Fibroblast of pulmonary artery (primary cell): ENCODE data around the gene ASCL3.

Experiments used
- DNase-seq: peaks from one replicate; pipeline ENCODE4 v3.0.0-alpha.2; 2010; ENCODE audit warnings: low read depth
- H3K4me3 ChIP-seq: replicated peaks from 2 replicates; pipeline ENCODE4 v1.5.1; 2011; ENCODE audit warnings: low read depth, mild to moderate bottlenecking, control low read depth, low read length, moderate library complexity
- CTCF ChIP-seq: IDR thresholded peaks from 2 replicates; pipeline ENCODE4 v1.5.1; 2011; ENCODE audit warnings: mild to moderate bottlenecking, control low read depth, low read length, inconsistent platforms; ENCODE audit errors: missing control alignments

ASCL3 gene

GRCh38 chr11:8925711-8926110 lies 17.1 kb downstream of the ASCL3 start:
- DNase-seq = no peak
- H3K4me3 ChIP-seq = no peak overlapping the region

GRCh38 chr11:8922691-8923090 lies 20.1 kb downstream of the ASCL3 start:
- no peak overlapping the region for H3K4me3 ChIP-seq
- TF ChIP-seq CTCF = no peak
- DNase-seq = no peak

More at GRCh38 chr11:8925711-8926110, 17.1 kb downstream of the ASCL3 start:
- TF ChIP-seq CTCF = no peak

GRCh38 chr11:8917157-8917825 lies 25.5 kb downstream of the ASCL3 start:
- no peak overlapping the region for H3K4me3 ChIP-seq
- TF ChIP-seq CTCF = no peak
- DNase-seq = peak; percentile 91

GRCh38 chr11:8914661-8915018 lies 28.2 kb downstream of the ASCL3 start:
- DNase-seq = no peak
- peak overlapping the region; percentile 41 for H3K4me3 ChIP-seq
- no peak for TF ChIP-seq CTCF

GRCh38 chr11:8913961-8914660 lies 28.7 kb downstream of the ASCL3 start:
- DNase-seq = peak; percentile 73
- peak overlapping the region; percentile 41 for H3K4me3 ChIP-seq
- peak; percentile 75 for TF ChIP-seq CTCF

GRCh38 chr11:8911029-8911823 lies 31.6 kb downstream of the ASCL3 start, which contains the start of gene AKIP1:
TSS of gene AKIP1 (plus strand) at chr11:8911189. CDS start at chr11:8911450, 261 bp downstream.
- no peak for TF ChIP-seq CTCF
- peak within 1 kb of the TSS; percentile 82 for H3K4me3 ChIP-seq
- DNase-seq = peak; percentile 95
